ENCODE results near the gene BMI1.
"Not testable (repeated sequence)": the region's sequence is repeated elsewhere in the genome, so short reads cannot be mapped to it uniquely, and the experiment has no call there.

BMI1 gene

GRCh38 chr10:22320591-22321155 lies at the start of gene BMI1:
TSS of gene BMI1 (plus strand) at chr10:22321099. CDS start at chr10:22326450, 5,351 bp downstream.
- DNase-seq = peak; percentile 69

- no peak for DNase-seq
Observed at GRCh38 chr10:22271786-22272185, 49.1 kb upstream of the BMI1 start.

GRCh38 chr10:22278441-22278782 lies 42.5 kb upstream of the BMI1 start:
- DNase-seq = no peak

- no peak for DNase-seq
Observed at GRCh38 chr10:22280078-22280477, 40.8 kb upstream of the BMI1 start.

GRCh38 chr10:22285130-22285529 lies 35.8 kb upstream of the BMI1 start:
- DNase-seq = no peak

GRCh38 chr10:22293747-22294404 lies 27.0 kb upstream of the BMI1 start:
- no peak for DNase-seq

- DNase-seq = peak; percentile 29
Observed at GRCh38 chr10:22294694-22295093, 26.2 kb upstream of the BMI1 start.

- DNase-seq = no peak
Observed at GRCh38 chr10:22301193-22301592, 19.7 kb upstream of the BMI1 start.

- no peak for DNase-seq
Observed at GRCh38 chr10:22303461-22303860, 17.4 kb upstream of the BMI1 start.

GRCh38 chr10:22305721-22306120 lies 15.2 kb upstream of the BMI1 start:
- no peak for DNase-seq

- DNase-seq = no peak
Observed at GRCh38 chr10:22308390-22308789, 12.5 kb upstream of the BMI1 start.

- DNase-seq = no peak
Observed at GRCh38 chr10:22309180-22310000, 11.5 kb upstream of the BMI1 start.

- not testable (repeated sequence) for DNase-seq
Observed at GRCh38 chr10:22310012-22310411, 10.9 kb upstream of the BMI1 start.

- no peak for DNase-seq
Observed at GRCh38 chr10:22310928-22311327, 10.0 kb upstream of the BMI1 start.

GRCh38 chr10:22314852-22315251 lies 6.0 kb upstream of the BMI1 start:
- no peak for DNase-seq

- DNase-seq = no peak
Observed at GRCh38 chr10:22315455-22316285, 5.2 kb upstream of the BMI1 start.

GRCh38 chr10:22316286-22317075 lies 4.4 kb upstream of the BMI1 start, which contains the start of gene COMMD3:
TSS of gene COMMD3 (plus strand) at chr10:22316388. CDS start at chr10:22316418, 30 bp downstream.
- DNase-seq = peak; percentile 78

GRCh38 chr10:22317076-22317370 lies 3.9 kb upstream of the BMI1 start:
- DNase-seq = no peak

GRCh38 chr10:22317771-22318565 lies 2.9 kb upstream of the BMI1 start:
- DNase-seq = no peak

- no peak for DNase-seq
Observed at GRCh38 chr10:22318772-22319171, 2.1 kb upstream of the BMI1 start.

GRCh38 chr10:22319547-22319979 lies 1.3 kb upstream of the BMI1 start:
- DNase-seq = no peak
